Activated T-cell treated with anti-CD3 and anti-CD28 coated beads, Interleukin-2, amount 50 U/mL, for 48 hours (primary cell): ENCODE measurements around the gene GLIS1.

ENCODE experiments used
- DNase-seq, 2 experiments: peaks; one replicate each; pipeline ENCODE4 v3.0.0-alpha.2; 2020

GLIS1 gene

DNA sequence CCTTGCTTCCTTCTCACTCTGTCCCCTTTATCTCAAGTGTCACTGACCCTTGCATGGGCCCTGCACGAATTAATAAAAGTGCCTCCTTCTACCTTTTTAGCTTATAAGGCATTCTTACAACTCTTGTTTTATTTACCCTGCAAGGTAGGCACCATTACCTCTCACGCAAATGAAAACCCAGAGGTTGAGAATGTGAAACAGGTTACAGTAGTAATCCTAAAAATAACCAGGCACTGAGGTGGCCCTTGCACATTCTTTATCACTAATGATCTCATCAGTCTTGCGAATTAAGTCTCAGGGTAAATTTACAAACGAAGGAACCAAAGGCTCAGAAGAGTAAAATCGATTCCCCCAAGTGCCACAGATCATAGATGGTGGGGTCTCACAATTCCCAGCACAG lies 3.7 kb downstream of the GLIS1 start:
- DNase-seq: no peak

DNA sequence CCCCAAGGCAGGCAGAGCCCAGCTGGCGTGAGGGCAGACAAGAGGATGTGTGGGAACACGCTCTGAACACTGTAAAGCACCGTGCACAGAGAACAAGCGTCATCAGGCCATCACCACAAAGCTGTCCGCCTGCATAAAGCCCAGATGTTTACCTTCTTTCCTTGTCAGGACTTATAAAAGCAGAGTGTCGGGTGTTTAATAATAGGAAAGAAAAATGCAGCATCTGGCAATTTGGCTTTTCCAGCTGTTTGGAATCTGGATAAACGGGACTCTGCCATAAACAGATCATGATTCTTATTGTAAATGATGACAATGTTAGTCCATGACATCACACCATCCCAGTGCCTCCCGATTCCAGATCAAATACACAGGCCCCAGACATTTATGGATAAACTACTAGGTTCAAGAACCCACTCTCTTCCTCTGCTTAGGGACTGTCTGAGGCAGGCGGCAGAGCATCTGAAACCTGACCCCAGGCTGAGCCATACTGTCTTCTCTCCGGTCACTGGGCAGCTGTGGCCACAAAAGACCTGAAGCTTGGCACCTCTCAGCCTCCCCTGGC lies 4.2 kb downstream of the GLIS1 start:
- DNase-seq: no peak

DNA sequence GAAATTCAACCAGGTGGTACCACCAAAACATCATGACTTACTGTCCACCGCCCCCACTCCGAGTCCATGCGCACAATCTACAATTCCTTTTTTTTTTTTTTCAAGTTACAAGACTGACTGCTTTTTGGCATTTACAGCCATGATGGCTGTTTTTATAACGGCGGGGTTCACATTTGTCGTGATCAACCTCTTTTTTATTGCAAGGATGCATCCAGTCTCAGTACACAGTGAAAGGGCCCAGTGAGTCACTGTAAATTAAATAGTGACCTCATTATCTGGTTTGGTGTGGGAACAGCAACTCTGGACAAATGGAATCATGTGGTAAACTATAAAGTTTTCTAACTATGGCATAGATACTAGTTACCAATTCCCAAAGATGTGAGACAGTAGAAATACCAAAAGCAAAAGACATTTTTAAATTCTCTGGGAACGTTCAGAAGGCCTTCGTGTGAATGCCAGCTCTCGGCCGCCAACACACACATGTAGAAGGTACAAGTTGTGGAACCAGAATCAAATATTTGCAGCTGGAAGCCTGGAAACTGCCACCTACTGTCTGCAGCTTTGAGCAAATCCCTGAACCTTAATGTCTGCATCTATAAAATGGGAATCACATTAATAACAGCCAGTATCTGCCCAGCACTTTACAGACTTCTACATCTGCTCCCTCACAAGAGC lies 4.9 kb downstream of the GLIS1 start:
- no peak for DNase-seq

GRCh38 chr1:53733447-53733931 lies 5.5 kb downstream of the GLIS1 start:
- no peak for DNase-seq

DNA sequence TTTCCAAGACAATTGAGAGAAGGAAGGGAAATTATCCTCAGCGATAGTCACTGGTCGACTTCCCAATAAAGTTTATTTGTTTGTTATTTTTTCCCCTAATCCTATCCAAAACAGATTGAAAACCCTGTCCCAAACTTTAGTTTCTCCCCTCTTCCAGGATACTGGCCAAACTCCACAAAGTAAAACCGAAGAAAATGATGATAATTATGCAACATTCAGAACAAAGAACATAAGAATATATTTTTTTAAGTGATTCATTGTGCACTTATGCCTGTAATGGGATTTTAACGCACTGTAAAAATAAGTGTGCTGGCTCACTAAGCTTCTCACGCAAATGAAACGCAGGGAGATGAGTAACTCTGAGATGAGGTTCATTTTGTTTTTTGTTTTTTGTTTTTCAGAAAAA lies 6.0 kb downstream of the GLIS1 start:
- no peak for DNase-seq

DNA sequence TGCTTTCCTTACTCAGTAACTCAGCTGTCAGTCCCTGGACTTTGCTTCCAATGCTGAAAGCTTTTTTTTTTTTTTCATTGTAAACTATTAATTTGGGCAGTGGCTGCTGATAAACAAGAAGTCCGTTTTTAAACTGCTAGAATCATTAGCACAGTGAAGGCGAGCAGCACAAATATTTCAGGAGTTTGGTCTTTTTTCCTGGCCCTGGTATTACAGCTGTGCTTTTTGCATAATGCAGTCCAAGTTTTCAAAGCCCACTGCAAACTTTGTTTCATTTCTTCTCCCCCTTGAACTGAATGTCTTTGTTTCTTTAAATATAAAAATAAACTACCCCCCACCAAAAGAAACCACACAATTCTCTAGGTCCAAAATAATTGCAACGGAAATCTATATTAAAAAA lies 6.6 kb downstream of the GLIS1 start:
- no peak for DNase-seq

GRCh38 chr1:53731779-53732305 lies 7.1 kb downstream of the GLIS1 start:
- no peak for DNase-seq

- no peak for DNase-seq
These were observed 7.8 kb downstream of the GLIS1 start for GRCh38 chr1:53731043-53731600.

GRCh38 chr1:53730224-53730865 lies 8.6 kb downstream of the GLIS1 start:
- DNase-seq: no peak

DNA sequence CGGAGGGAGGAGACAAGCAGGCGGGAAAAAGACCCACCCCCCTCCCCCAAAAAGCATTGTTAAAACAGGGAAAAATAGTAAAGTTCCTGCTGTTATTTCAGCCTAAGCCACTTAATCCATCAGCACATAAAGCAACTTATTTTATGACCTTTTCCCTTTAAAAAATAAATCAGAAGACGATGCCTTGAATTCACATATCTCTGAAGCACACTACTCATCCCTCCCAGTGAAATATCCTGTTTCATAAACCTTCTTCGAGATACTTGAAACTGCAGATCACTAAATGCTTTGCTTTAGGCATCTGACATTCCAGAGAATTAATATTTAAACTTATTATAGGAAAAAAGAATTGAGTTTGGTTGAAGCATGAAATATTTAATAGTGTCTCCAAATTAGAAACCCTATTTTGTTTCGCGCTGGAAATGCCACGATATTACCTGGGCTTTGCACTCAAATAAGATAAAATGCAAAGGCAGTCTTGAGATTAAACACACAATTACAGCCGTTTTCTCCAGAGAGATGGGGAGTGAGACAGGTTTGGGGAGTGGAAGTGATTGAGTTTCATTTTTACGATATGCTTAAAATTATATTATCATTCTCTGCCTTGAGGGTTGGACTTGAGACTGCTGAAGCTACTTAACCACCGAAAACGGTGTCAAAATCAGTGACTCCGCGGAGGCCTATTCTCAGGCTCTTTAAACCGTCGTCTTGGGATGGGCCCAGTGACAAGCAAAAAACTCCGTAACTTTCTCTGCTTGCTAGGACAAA lies 9.3 kb downstream of the GLIS1 start:
- no peak for DNase-seq

DNA sequence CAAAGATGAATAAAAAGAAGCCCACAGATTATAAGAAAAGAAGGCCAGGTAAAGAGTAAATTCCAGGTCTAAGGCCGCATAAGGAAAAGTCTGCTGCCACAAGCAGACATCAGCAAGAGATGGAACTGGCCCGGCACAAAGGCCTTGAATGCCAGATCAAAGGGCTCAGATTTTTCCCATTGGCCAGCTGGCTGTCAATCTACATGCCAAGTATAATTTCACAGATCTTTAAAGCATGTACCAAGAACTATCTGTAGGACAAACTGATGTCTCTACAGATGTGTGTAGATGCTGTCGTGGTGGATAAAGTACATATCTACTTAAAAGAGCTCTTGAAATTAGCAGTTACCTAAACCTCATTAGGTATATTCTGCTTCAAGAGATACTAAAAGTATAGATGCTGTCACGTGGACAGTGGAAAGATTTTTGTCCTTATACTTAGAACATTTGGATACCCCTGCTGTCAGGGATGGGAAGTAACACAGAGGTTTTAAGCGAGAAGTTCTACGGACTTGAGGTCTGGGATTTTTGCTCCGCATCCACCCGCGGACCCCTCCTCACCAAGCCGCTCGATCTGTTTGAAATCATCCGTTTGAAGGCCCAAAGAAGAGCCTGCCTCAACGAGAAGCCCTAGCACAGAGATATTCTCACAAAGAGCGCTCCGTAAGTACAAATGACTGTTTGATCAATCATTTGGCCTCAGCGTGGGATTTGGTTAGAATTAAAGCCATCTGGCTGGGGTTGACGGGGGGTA lies 10.1 kb downstream of the GLIS1 start:
- DNase-seq: no peak

GRCh38 chr1:53728196-53728595 lies 10.8 kb downstream of the GLIS1 start:
- no peak for DNase-seq

GRCh38 chr1:53727461-53728092 lies 11.4 kb downstream of the GLIS1 start:
- DNase-seq: no peak

DNA sequence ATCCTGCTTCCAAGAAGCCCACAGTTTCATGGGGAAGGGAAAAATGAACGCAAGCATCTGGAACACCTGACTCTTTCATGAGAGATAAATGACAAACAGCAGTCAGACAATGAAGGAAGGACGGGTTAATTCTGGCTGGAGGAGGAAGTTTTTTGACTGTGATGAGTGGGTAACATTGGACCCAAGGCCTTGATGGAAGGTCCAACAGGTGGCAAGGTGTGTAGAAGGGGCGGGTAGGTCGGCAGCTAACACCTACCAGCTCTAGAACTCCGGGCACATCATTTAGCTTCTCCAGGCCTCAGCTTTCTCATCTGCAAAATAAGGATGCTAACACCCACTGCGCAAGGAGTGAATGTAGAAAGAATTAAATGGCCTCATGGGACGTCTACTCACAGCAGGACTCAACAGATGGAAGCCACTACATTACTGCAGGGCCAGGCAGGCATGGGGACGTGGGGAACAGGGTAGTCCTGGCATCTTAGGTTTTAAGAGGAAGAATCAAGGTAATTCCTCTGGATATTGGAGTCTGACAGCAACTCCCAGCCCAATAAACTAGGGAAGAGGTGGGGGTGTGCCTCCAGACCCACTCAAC lies 12.9 kb downstream of the GLIS1 start:
- DNase-seq: no peak

GRCh38 chr1:53725238-53725689 lies 13.7 kb downstream of the GLIS1 start:
- DNase-seq: no peak

- no peak for DNase-seq
These were observed 16.9 kb downstream of the GLIS1 start for GRCh38 chr1:53722025-53722424.

DNA sequence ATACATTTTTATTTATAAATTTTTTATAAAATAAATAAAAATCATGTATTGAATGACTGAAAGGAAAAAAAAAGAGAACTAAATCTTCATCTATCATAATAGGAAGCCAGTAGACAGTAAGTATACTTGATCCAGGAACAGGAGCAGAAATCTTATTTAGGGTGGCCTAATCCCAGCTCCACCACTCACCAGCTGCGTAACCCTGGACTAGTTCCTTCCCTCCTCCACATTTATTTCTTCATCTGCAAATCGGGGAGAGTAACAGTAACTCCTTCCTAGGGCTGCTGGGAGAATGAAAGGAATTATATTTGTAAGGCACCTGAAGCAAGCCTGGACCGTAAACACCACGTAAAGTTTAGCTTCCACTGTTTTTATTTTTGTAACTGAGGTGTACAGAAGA lies 17.9 kb downstream of the GLIS1 start:
- no peak for DNase-seq

DNA sequence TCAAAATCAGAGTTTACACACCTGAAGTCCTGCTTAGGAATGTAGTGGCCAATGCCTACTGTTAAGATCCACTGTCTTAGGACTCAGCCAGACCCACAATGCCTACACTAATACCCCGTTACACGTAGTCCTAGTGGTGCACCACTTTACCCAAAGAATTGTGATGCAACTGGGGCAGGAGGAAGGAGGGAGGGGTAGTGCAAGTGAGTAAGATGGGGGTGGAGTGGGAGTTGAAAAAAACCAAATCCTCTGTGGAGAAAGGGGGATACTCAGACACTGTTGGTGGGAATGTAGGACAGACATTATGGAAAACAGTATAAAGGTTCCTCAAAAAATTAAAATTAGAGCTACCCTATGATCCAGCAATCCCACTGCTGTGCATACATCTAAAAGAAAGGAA lies 19.5 kb downstream of the GLIS1 start:
- no peak for DNase-seq

- DNase-seq: no peak
These were observed 20.5 kb downstream of the GLIS1 start for GRCh38 chr1:53718443-53718842.

DNA sequence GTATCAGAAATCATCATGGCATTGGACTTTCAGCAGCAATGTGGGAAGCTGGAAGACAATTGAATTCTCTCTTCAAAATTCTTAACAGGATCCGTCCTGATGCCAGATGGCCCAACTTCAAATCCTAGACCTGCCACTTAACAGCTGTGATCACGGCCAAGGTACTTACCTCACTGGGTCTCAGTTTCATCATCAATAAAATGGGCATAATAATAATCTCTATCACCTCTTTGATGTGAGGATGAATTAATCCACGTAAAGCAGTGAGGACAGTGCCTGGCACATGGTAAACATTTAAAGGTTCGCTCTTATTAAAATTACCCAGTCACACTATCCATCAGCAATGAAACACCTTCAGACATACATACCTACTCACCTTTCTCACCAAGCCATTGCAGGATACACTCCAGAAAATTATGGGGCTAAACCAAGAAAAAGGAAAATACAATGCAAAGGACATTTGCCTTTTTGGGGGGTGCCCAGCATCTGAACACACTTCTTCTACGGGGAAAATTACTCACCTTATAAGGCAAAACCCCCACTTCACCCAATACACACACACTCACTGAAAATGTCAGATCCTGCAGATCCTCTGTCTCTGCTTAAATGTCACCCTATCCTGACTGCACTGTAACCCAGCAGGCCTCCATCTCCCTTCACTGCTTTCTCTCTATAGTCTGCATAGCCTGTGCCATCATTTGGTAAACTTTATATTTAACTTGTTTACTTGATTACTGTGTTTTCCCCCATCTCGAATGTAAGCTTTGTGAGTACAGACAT lies 21.7 kb downstream of the GLIS1 start:
- DNase-seq: no peak
